Measurements from ENCODE around the gene MX2.

MX2 gene

DNA sequence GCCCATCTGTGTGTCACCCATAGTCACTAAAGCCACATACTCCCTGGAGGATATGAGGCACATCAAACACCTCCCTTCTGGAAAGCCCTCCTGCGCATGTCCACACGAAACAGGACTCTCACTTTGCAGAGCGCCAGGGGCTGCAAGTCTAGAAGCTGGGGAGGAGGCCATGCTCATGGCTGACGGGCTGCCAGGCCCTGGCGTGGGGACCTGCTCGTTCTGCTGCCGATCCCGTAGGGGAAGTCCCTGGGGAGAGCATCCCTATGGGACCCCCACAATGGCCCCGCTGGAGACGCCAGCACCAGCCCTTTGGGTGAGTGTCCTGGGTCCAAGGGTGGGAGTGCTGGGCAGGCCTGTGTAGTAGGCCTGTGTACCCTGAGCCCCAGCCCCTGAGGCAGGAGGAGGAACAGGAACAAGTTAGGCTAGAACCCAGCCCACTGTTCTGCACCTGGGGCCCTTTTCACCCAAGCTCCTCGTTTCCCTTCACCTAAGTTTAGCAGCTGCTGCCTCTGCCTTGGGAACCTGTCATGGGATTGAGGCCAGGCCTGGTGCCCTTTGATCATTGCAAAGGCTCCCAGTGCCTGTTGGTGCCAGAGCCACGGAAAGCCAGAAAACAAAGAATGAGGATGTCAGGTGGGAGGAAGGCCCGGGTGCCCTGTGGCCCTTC lies 35.3 kb upstream of the MX2 start:
- H3K4me3 ChIP-seq (replicated peaks; ENCODE audit: low read depth, low read length): no peak overlapping the region
- DNase-seq (ENCODE audit: low read depth): no peak
- TF ChIP-seq, protein P1, sequence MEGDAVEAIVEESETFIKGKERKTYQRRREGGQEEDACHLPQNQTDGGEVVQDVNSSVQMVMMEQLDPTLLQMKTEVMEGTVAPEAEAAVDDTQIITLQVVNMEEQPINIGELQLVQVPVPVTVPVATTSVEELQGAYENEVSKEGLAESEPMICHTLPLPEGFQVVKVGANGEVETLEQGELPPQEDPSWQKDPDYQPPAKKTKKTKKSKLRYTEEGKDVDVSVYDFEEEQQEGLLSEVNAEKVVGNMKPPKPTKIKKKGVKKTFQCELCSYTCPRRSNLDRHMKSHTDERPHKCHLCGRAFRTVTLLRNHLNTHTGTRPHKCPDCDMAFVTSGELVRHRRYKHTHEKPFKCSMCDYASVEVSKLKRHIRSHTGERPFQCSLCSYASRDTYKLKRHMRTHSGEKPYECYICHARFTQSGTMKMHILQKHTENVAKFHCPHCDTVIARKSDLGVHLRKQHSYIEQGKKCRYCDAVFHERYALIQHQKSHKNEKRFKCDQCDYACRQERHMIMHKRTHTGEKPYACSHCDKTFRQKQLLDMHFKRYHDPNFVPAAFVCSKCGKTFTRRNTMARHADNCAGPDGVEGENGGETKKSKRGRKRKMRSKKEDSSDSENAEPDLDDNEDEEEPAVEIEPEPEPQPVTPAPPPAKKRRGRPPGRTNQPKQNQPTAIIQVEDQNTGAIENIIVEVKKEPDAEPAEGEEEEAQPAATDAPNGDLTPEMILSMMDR (IDR thresholded peaks at IDR 0.05; ENCODE audit: low read length, missing control alignments): no peak

DNA sequence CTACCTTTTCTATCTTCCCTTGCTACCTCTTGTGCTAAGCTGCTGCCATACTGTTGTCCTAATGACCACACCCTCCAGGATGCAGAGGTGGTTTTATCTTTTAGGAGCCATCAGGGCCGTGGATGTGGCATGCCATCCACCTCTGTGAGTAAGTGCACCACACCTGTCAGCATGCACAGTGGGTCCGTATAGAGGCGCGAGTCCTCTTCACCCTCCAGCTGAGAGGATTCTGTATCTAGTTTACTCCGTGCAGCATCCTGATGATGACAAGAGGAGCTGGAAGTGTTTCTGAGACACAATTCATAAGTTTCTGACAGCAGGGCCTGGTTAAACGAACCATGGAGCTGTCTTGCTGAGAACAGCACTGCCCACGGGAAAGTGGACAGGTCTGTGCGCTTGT lies 34.1 kb upstream of the MX2 start:
- TF ChIP-seq, protein P1 (IDR thresholded peaks at IDR 0.05; ENCODE audit: low read length, missing control alignments): no peak
- H3K4me3 ChIP-seq (replicated peaks; ENCODE audit: low read depth, low read length): no peak overlapping the region
- no peak for DNase-seq (ENCODE audit: low read depth)

DNA sequence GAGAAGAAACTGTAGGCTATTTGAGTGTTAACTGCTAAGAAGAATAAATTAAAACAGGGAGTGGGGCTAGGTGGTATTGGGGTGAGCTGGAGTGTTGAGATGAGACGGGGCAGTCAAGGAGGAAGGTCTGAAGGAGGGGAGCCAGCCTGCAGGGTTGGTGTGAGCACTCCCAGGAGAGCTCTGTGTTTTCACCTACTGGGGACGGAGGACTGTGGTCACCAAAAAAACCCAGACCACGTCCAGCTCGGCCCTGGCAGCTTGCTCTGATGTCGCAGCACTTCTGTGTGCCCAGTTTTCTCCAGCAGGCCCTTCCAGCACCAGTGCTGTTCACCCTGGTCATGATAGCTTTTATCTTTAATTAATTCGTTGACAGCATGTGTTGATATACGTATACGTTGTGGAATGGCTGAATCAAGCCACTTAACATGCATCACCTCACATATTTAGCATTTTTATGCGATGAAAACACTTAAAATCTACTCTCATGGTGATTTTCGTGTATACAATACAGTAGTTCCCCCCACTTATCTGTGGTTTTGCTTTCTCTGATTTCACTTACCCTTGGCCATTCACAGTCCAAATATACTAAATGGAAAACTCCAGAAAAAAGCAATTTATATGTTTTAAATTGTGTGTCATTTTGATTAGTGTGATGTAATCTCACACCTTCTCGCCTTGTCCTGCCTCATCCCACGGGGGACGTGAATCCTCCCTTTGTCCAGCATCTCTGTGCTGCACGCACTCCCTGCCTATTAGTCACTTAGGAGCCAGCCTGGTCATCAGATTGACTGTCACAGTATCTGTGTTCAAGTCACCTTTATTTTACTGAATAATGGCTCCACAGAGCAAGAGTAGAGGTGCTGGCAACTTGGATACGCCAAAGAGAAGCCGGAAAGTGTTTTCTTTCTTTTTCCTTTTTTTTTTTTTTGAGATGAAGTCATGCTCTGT lies 32.9 kb upstream of the MX2 start:
- peak; percentile 14 for DNase-seq (ENCODE audit: low read depth)
- TF ChIP-seq, protein P1 (IDR thresholded peaks at IDR 0.05; ENCODE audit: low read length, missing control alignments): no peak
- no peak overlapping the region for H3K4me3 ChIP-seq (replicated peaks; ENCODE audit: low read depth, low read length)

DNA sequence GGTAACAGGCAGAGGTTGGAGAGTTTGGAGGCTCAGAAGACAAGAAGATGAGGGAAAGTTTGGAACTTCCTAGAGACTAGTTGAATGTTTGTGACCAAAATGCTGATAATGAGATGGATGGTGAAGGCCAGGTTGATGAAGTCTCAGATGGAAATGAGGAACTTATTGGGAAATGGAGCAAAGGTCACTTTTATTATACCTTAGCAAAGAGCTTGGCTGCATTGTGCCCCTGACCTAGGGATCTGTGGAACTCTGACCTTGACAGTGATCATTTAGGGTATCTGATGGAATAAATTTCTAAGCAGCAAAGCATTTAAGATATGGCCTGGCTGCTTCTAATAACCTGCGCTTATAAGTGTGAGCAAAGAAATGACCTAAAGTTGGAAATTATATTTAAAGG lies 28.1 kb upstream of the MX2 start:
- DNase-seq (ENCODE audit: low read depth): no peak
- TF ChIP-seq, protein P1 (IDR thresholded peaks at IDR 0.05; ENCODE audit: low read length, missing control alignments): no peak
- no peak overlapping the region for H3K4me3 ChIP-seq (replicated peaks; ENCODE audit: low read depth, low read length)

DNA sequence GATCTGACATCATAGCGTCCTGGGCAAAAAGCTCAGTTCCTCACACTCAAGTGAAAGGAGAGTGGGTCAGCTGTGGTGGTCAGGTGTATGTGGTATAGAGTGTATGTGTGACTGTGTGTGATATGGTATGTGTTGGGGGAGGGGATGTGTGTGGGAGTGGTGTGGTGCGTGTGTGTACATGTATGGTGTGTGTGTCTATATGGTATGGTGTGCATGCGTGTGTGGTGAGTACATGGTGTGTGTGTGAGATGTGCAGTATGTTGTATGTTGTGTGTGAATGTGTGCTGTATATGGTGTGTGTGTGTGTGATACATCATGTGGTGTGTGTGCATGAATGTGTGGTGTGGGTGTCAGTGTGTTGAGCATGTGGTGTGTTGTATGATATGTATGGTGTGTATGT lies 24.3 kb upstream of the MX2 start:
- no peak overlapping the region for H3K4me3 ChIP-seq (replicated peaks; ENCODE audit: low read depth, low read length)
- TF ChIP-seq, protein P1 (IDR thresholded peaks at IDR 0.05; ENCODE audit: low read length, missing control alignments): no peak
- DNase-seq (ENCODE audit: low read depth): no peak

DNA sequence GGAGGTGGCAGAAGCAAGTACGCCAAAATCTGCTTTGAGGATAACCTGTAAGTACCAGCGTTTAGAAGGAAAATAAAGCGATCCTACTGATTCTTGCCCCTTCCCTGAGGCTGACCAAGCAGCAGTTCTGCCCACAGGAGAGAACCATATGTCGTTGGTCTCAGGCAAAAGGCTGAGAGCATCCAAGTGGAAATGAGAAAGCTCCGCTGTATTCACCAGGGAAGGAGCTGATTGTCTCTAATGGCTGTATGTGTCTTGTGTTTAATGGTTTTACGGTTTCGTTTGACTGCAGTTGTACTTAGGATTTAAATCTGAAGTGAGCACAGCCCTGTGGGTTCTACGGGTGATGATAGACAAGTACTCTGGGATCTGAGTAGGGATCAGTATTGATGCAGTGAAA lies 23.4 kb upstream of the MX2 start:
- TF ChIP-seq, protein P1 (IDR thresholded peaks at IDR 0.05; ENCODE audit: low read length, missing control alignments): no peak
- DNase-seq (ENCODE audit: low read depth): no peak
- no peak overlapping the region for H3K4me3 ChIP-seq (replicated peaks; ENCODE audit: low read depth, low read length)

Measured in fibroblast of pulmonary artery (primary cell).